Activated T-helper 1 cell treated with anti-CD3 and anti-CD28 coated beads, Interleukin-12 subunit alpha, Interleukin-12 subunit beta, Interleukin-2, Interleukin-4 antibody, amounts not matched to agents 30 ng/mL and 10 ng/mL and 1 ng/mL, durations not matched to agents 14 hours and 24 hours and 36 hours (primary cell): ENCODE data around the gene ZFAND6. TPM values are rescaled to one million over a fixed set of nuclear protein-coding genes. Genes with fewer than 3 reads are reported as not detected.

ENCODE experiments used
- DNase-seq: peaks from one replicate; pipeline ENCODE4 v3.0.0; 2021; ENCODE audit warnings: low spot score
- H3K27ac Mint-ChIP-seq: one replicate; pipeline ENCODE4 v1.8.0; 2021; ENCODE audit warnings: mild to moderate bottlenecking, mixed read lengths
- H3K27me3 Mint-ChIP-seq: one replicate; pipeline ENCODE4 v1.8.0; 2022; ENCODE audit warnings: mild to moderate bottlenecking, moderate library complexity, mixed read lengths; ENCODE audit not compliant: insufficient read depth
- H3K36me3 Mint-ChIP-seq: one replicate; pipeline ENCODE4 v1.8.0; 2021; ENCODE audit warnings: low read depth, mixed read lengths
- H3K4me1 Mint-ChIP-seq: one replicate; pipeline ENCODE4 v1.8.0; 2021; ENCODE audit warnings: low read depth, mixed read lengths
- H3K4me3 Mint-ChIP-seq: one replicate; pipeline ENCODE4 v1.8.0; 2021; ENCODE audit warnings: mild to moderate bottlenecking, moderate library complexity, mixed read lengths
- H3K9me3 Mint-ChIP-seq: one replicate; pipeline ENCODE4 v1.8.0; 2021; ENCODE audit warnings: mixed read lengths
- intact Hi-C: fragments of 100-400 bp; cut with micrococcal nuclease; formaldehyde crosslinking; loops from one replicate; pipeline ENCODE4 v1.15.1; 2024
- total RNA-seq: library from RNA; stranded (reverse); gene quantifications from 2 replicates; pipeline ENCODE4 v1.2.3, GENCODE V29; 2022

ZFAND6 gene
- total RNA-seq, 1 donor from 2014 or later: 50.3 TPM

DNA sequence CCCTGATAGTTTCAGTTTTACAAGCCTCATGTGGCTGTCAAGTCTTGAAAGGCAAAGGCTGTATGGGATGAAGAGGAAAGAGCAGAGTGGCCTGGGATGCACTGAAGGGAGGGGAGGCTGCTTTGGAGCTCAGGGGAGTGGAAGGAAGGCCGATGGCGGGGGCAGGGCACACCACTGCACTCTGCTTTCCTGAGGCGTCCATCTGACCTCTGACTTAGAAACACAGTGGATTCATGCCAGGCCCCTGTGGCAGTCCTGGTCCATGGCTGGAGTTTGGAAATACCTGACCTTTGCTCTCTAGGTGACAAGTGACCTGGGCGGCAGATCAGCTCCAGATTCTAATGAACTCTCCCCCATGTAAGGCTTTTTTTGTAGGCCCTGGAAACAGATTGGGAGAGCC lies 112.3 kb downstream of the ZFAND6 start:
- no peaks in the 10 kb centered on the region for H3K9me3 Mint-ChIP-seq
- H3K36me3 Mint-ChIP-seq: peaks cover 34% of the 10 kb centered on the region
- intact Hi-C loops: no loop called here
- H3K27ac Mint-ChIP-seq: no peak overlapping the region
- H3K4me3 Mint-ChIP-seq: no peak overlapping the region
- no peak for DNase-seq
- H3K27me3 Mint-ChIP-seq: no peaks in the 10 kb centered on the region
- peaks cover 5% of the 10 kb centered on the region for H3K4me1 Mint-ChIP-seq

DNA sequence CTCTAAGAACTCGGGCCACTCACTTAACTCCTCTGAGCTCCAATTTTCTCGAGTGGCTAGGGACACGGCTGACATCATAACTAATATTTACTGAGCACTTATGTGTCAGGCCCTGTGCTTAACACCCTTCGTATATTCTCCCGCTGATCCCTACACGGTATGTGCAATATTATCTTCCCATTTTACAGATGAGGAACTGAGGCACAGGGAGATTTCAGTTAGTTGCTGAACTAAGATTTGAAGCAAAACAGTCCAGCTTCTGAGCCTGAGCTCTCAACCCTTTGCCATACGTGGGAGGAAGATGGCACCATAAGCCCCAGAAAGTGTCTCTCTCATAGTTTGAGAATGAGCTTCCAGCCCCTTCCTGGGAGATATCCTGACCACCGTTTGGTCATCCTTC lies 112.9 kb downstream of the ZFAND6 start:
- no peaks in the 10 kb centered on the region for H3K27me3 Mint-ChIP-seq
- no peaks in the 10 kb centered on the region for H3K9me3 Mint-ChIP-seq
- intact Hi-C loops: no loop called here
- no peak for DNase-seq
- H3K27ac Mint-ChIP-seq: no peak overlapping the region
- peaks cover 34% of the 10 kb centered on the region for H3K36me3 Mint-ChIP-seq
- peaks cover 5% of the 10 kb centered on the region for H3K4me1 Mint-ChIP-seq
- H3K4me3 Mint-ChIP-seq: no peak overlapping the region

DNA sequence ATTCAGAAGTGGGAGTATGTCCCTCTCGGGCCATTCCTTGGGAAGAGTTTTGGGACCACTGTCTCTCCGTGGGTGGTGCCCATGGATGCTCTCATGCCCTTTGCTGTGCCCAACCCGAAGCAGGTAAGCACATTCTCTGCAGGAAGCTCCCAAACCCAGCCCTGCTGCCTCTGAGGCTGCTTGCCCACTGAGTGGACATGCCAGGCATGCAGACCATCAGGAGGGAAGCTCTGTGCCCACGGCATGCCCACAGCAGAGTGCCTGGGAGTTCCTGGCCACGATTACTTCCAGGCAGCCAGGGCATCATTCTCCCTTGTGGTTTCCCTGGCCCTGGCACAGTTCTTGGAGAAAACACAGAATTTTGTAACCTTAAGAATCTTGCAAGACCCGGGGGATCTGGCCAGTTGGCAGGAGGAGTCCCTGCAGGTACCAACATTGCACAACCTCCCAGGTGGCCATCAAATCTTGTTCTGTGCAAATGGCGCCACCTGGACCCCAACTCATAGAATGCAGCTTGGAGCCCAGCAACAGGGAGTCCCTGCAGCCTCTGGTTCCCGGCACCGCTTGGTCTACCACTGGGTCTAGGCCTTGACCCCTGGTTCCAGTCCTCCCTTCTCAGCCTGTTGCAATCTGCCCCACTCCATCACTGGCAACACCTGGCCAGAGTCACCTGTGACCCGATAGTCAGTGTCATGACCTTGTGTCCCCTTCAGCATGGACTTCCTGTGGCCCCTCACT lies 113.7 kb downstream of the ZFAND6 start:
- Mint-ChIP-seq H3K4me3 (no peak overlapping the region), H3K27ac (no peak overlapping the region), H3K36me3 (peaks cover 34% of the 10 kb centered on the region), H3K27me3 (no peaks in the 10 kb centered on the region), H3K4me1 (peaks cover 5% of the 10 kb centered on the region), H3K9me3 (no peaks in the 10 kb centered on the region)
- peak; percentile 57 for DNase-seq
- intact Hi-C loops: loop anchor here (1.0 kb wide), 4 partner anchors 20 to 792 kb away; no protein-coding TSS in a partner anchor

DNA sequence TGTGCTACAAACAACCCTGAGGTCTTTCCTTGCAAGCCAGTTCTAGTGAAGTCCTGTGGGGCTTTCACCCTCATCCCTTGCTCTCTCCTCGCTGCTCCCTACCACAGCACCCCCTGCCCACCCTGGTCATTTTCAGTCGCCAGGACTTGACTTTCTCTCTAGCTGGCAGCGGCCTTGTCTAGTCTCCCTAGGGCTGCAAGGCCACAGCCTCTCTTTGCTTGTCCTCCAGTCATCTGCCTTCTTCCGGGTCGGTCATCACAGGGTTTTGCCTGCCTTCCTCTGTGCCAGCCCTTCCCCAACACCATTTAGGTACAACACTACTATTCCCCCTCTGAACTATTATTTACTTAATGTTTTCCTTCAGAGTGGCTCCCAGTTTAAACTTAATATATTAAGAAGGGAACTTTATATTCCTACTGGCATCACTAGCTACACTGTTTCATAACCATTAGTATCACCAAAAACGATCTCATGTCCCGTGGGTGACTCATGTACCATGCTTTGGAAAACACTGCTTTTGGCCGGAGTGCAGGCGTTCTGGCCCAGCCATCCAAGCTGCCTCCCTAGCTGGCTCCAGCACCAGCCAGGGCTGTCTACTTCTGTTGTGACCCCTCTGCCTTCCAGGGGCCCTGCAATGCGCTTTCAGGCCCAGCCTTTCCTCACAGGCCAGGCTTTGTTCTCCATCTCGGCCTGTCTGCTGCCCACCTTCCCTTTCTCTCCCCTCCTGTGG lies 114.7 kb downstream of the ZFAND6 start:
- H3K4me3 Mint-ChIP-seq: no peak overlapping the region

DNA sequence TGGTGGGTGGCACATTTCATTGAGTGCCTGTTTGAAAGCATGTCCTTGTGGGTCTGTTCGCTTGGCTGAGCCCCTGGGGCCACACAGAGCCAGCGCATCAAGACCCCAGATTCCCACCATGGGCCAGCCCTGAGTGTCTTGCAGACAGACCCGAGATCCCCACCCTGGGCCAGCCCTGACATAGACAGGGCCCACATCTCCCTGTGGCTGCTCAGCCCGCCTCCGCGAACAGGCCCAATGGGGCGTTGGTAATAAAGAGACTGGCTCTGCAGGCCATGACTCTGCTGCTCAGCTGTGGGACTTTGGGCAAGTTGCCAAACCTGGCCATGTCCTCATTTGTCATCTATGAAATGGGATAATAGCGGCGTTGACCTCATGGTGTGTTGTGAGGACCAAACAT lies 116.0 kb downstream of the ZFAND6 start:
- no peak overlapping the region for H3K27ac Mint-ChIP-seq
- H3K27me3 Mint-ChIP-seq: no peaks in the 10 kb centered on the region
- H3K9me3 Mint-ChIP-seq: no peaks in the 10 kb centered on the region
- intact Hi-C loops: no loop called here
- H3K4me3 Mint-ChIP-seq: no peak overlapping the region
- no peak for DNase-seq
- peaks cover 5% of the 10 kb centered on the region for H3K4me1 Mint-ChIP-seq
- H3K36me3 Mint-ChIP-seq: peaks cover 29% of the 10 kb centered on the region

More for the DNA sequence above, 114.7 kb downstream of the ZFAND6 start:
- H3K4me1 Mint-ChIP-seq: peaks cover 5% of the 10 kb centered on the region
- intact Hi-C loops: no loop called here
- H3K27me3 Mint-ChIP-seq: no peaks in the 10 kb centered on the region
- DNase-seq: no peak
- H3K27ac Mint-ChIP-seq: no peak overlapping the region
- H3K9me3 Mint-ChIP-seq: no peaks in the 10 kb centered on the region
- peaks cover 31% of the 10 kb centered on the region for H3K36me3 Mint-ChIP-seq

DNA sequence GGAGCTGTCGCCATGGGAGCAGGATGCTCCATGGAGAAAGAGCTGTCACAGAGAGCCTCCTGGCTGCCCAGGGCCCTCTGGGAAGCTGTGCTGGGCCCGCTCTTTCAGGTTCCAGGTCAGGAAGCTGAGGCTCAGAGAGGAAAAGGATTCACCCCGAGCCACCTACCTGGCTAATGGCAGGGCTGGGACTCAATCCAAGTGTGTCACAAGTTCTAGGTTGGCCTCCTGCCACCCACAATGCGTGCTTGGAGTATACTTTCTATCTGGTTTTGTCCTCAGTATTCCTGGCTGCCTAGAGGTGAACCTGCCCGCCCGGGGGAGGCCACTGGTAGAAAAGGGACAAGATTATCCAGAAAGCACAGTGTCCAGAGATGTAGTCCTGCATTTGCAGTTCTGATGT lies 117.0 kb downstream of the ZFAND6 start:
- peaks cover 25% of the 10 kb centered on the region for H3K36me3 Mint-ChIP-seq
- no peak overlapping the region for H3K4me3 Mint-ChIP-seq
- H3K27ac Mint-ChIP-seq: no peak overlapping the region
- no peaks in the 10 kb centered on the region for H3K27me3 Mint-ChIP-seq
- H3K9me3 Mint-ChIP-seq: no peaks in the 10 kb centered on the region
- H3K4me1 Mint-ChIP-seq: peaks cover 5% of the 10 kb centered on the region
- DNase-seq: no peak
- intact Hi-C loops: no loop called here

DNA sequence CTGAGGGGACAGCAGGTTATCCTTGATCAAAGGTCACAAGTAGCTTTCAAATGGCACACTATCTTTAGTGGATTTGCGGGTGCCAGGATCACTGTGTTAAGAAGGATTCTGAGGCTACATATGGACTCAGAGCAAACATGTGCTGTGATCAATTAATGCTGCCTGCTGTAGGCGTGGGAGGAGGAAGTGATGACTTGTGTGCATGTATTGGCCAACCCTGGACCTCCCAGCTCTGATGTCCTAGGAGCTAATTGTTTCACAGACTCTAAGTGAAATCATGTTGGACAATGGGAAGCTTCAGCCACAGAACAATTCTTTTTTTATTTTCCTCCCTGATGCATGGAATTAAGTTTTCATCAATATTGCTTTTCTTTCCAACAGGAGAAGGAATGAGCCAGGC lies 117.7 kb downstream of the ZFAND6 start:
- no peak overlapping the region for H3K27ac Mint-ChIP-seq
- peaks cover 23% of the 10 kb centered on the region for H3K36me3 Mint-ChIP-seq
- no peak for DNase-seq
- no peaks in the 10 kb centered on the region for H3K27me3 Mint-ChIP-seq
- no peak overlapping the region for H3K4me3 Mint-ChIP-seq
- intact Hi-C loops: no loop called here
- no peaks in the 10 kb centered on the region for H3K9me3 Mint-ChIP-seq
- H3K4me1 Mint-ChIP-seq: no peaks in the 10 kb centered on the region

DNA sequence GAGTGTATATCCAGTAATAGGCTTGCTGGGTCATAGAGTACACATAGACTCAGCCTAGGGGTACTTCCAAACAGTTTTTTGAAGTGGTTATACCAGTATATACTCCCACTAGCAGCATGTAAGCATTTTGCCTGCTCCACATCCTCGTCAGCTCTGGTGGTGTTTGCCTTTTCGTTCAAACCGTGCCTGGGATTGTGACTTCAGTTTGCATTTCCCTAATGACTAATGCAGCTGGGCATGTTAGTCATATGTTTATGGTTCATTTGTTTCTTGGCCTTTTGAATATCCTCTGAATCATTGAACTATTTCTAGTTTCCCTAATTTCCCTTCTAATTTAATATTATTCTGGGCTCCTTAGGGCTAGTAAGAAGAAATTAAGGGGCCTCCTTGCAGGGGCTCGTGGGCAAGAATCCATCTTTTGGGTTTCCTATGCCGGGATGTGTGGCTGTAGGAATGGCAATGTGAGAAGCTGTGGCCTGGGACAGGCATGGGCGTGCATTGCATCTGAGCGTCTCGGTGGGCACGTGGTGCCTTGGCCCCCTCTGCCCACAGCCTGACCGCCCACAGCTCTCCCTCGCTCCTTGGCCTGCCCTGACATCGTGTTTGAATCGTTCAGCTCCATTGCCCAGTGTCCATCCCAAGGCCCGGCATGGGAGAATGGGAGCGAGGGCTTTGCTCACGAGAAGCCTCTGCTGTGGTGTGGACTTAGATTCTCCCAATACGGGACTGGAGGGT lies 119.7 kb downstream of the ZFAND6 start:
- Mint-ChIP-seq H3K27me3 (no peaks in the 10 kb centered on the region), H3K9me3 (no peaks in the 10 kb centered on the region), H3K4me3 (no peak overlapping the region), H3K4me1 (no peaks in the 10 kb centered on the region), H3K27ac (no peak overlapping the region), H3K36me3 (peaks cover 25% of the 10 kb centered on the region)
- intact Hi-C loops: loop anchor here (2.0 kb wide), 1 partner anchor 798 kb away; no protein-coding TSS in a partner anchor
- no peak for DNase-seq

DNA sequence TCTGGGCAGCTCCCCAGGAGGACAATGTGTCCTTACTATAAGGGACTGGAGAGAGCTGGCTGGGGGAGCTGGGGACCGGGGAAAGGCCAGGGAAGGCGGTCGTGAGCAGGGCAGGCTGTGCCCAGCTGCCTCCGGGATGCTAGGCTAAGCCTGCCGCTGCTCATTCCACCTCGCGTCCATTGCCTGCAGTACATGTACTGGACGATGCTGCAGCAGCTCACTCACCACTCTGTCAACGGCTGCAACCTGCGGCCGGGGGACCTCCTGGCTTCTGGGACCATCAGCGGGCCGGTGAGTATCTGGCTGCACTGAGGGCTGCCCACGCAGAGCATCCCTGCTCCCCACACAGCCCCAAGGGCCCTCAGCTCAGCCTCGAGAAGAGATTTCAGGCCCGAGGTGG lies 120.5 kb downstream of the ZFAND6 start:
- intact Hi-C loops: loop anchor here (2.0 kb wide), 1 partner anchor 799 kb away; no protein-coding TSS in a partner anchor
- no peak overlapping the region for H3K4me3 Mint-ChIP-seq
- H3K9me3 Mint-ChIP-seq: no peaks in the 10 kb centered on the region
- DNase-seq: no peak
- H3K27ac Mint-ChIP-seq: no peak overlapping the region
- no peaks in the 10 kb centered on the region for H3K4me1 Mint-ChIP-seq
- H3K27me3 Mint-ChIP-seq: no peaks in the 10 kb centered on the region
- H3K36me3 Mint-ChIP-seq: peaks cover 25% of the 10 kb centered on the region

DNA sequence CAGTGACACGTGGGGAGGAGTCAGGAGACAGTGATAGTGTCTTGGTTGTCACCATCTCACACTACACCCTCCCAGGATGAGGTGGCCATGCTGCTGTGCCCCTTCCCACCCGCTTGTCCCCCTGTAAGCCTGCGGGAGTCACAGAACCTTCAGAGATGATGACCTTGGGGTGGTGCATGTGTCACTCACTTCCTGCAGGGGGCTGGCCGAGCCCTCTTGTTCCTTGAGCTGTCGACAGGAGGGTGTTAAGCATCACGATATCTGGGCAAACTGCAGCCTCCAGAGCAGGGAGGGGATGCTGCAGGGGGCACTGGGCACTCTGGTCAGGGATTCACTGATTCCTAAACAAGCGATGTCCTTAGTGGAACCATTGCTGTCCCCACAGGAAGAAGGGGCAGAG lies 121.0 kb downstream of the ZFAND6 start:
- DNase-seq: no peak
- Mint-ChIP-seq H3K27ac (no peak overlapping the region), H3K9me3 (no peaks in the 10 kb centered on the region), H3K4me3 (no peak overlapping the region), H3K36me3 (peaks cover 28% of the 10 kb centered on the region), H3K27me3 (no peaks in the 10 kb centered on the region), H3K4me1 (no peaks in the 10 kb centered on the region)
- intact Hi-C loops: no loop called here

DNA sequence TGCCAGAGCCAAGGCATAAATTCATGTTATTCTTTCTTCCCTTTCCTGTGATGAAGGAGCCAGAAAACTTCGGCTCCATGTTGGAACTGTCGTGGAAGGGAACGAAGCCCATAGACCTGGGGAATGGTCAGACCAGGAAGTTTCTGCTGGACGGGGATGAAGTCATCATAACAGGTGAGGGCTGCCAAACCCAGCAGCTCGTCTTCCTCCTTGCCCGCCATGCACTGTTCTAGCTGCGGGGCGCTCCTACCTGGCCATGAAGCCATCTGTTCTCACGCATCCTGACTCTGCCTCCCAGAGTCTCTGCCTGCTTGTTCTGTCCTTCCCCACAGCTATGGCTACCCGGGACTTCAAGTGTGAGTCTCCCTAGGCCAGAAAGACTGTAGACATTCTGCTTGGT lies 121.5 kb downstream of the ZFAND6 start:
- Mint-ChIP-seq H3K36me3 (peaks cover 26% of the 10 kb centered on the region), H3K4me3 (no peak overlapping the region), H3K4me1 (no peaks in the 10 kb centered on the region), H3K9me3 (no peaks in the 10 kb centered on the region), H3K27ac (no peak overlapping the region), H3K27me3 (no peaks in the 10 kb centered on the region)
- DNase-seq: no peak
- intact Hi-C loops: no loop called here

DNA sequence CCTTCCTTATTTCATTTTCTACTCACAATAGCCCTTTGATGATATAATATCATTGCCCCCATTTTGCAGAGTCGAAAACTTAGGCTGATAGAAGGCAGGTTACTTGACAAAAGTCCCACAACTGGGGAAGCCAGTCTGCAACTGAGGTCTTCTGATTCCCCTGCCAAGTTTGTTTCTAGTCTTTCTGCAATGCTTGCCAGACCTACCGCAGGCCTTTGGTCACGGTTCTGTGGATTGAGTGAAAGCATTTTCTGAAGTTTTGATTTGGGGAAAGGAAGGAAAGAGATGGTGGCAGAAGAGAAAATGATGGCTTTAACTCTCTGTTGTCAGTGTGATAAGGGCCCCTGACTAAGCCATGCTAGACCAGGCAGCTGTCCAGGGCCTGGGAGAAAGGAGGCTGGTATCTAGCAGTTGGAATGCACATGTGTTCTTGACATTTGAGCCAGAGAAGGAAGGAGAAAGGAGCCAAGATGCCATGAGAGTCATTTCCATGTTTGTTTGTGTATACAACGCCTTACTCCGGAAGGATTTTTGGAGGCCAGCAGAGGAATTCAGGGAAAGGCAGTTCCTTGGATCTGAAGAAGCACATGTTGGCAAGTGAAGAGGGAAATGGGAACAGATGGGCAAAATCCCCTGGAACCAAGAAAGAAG lies 123.3 kb downstream of the ZFAND6 start:
- no peaks in the 10 kb centered on the region for H3K27me3 Mint-ChIP-seq
- H3K36me3 Mint-ChIP-seq: peaks cover 40% of the 10 kb centered on the region
- H3K4me3 Mint-ChIP-seq: no peak overlapping the region
- H3K27ac Mint-ChIP-seq: no peak overlapping the region
- H3K9me3 Mint-ChIP-seq: no peaks in the 10 kb centered on the region
- intact Hi-C loops: no loop called here
- no peak for DNase-seq
- no peaks in the 10 kb centered on the region for H3K4me1 Mint-ChIP-seq
